Testis (tissue), 3 donors: Measurements from ENCODE around the gene BTF3L4. TPM values are rescaled to one million over a fixed set of nuclear protein-coding genes. Genes with fewer than 3 reads are reported as not detected.
"Not testable (repeated sequence)": the region's sequence is repeated elsewhere in the genome, so short reads cannot be mapped to it uniquely, and the experiment has no call there.

Experiments used
- DNase-seq: peaks from one replicate; pipeline ENCODE4 v3.0.0-alpha.2; 2019
- H3K27ac ChIP-seq, 2 donors: fragments of 200-600 bp; sonication (generic); one replicate each; pipeline ENCODE4 v1.5.1; 2019
- H3K27me3 ChIP-seq: fragments of 200-600 bp; sonication (generic); one replicate; pipeline ENCODE4 v1.5.1; 2019
- H3K36me3 ChIP-seq: fragments of 200-600 bp; sonication (generic); one replicate; pipeline ENCODE4 v1.5.1; 2017; ENCODE audit warnings: low read depth; ENCODE audit errors: missing control alignments
- H3K4me1 ChIP-seq: fragments of 200-600 bp; sonication (generic); one replicate; pipeline ENCODE4 v1.5.1; 2019
- H3K4me3 ChIP-seq, 2 donors: fragments of 200-600 bp; sonication (generic); one replicate each; pipeline ENCODE4 v1.5.1; 2017 to 2019
- H3K9me3 ChIP-seq: fragments of 200-600 bp; sonication (generic); one replicate; pipeline ENCODE4 v1.5.1; 2017
- POLR2A ChIP-seq: fragments of 450-650 bp; IDR thresholded peaks from one replicate; pipeline ENCODE4 v1.6.1; 2017; ENCODE audit warnings: antibody characterized with exemption, mild to moderate bottlenecking, moderate library complexity
- WGBS, 2 donors: methylation state at CpG; one replicate each; pipeline ENCODE4 v1.1.5; 2018; 5-methylcytosine and 5-hydroxymethylcytosine counted together
- intact Hi-C: fragments of 100-400 bp; cut with DNase I; formaldehyde crosslinking; loops from one replicate; pipeline ENCODE4 v1.15.1; 2023; ENCODE audit warnings: low total_unique reads
- polyA plus RNA-seq: library from polyadenylated mRNA; stranded (reverse); fragments of 350-450 nt; fragmentation: Illumina TruSeq; extraction: RNeasy Lipid Tissue Mini Kit (QIAGEN cat#74804); gene quantifications from one replicate; pipeline ENCODE4 v1.2.3, GENCODE V29; 2014; ENCODE audit warnings: low read depth, low replicate concordance; ENCODE audit not compliant: insufficient read depth
- total RNA-seq, 2 donors: library from RNA; depleted of rRNA; stranded (reverse); fragments of >200 nt; gene quantifications; one replicate each; pipeline ENCODE4 v1.2.3, GENCODE V29; 2016
- TF ChIP-seq, protein P1 (sequence below), 3 experiments: fragments of 450-650 bp in 2 of 3; fragments of 200-600 bp in 1 of 3; sonication (generic) in 1 of 3; IDR thresholded peaks; one replicate each; pipeline ENCODE4 v1.5.1; 2016 to 2019; ENCODE audit warnings: antibody characterized with exemption in 3 of 3, mild to moderate bottlenecking in 2 of 3, moderate library complexity in 1 of 3

BTF3L4 gene
- total and polyA plus RNA-seq, 3 donors from 2014 or later, result 44.5 to 79.7 (median 49.5) TPM

DNA sequence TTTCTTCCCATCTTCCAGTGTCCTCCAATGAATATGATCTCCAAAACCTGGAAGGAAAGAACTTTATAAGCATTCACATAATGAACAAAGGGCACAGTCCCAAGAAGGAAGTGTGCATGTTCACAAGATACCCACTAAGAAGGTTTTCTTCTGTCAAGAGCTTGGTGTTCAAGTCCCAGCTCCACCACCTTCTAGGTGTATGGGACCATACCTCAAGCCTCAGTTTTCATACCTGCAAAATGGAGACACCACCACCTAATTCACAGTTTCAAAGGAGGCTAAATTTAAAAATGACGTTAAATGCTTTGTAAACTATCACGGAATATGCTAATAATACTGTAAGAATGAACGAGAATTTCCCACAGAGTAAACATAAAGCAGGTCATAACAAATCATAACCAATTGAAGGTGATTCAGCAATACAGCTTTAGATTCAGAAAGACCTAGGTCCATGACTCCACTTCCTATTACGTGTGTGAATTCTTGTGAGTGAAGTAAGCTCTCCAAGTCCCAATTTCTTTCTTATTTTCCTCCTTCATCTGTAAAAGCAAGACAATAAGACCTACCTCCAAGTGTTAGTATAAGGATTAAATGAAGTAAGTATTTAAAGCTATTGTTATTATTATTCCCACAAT is 14.4 kb upstream of the BTF3L4 start:
- no peaks in the 10 kb centered on the region for H3K27me3 ChIP-seq
- no peak for TF ChIP-seq POLR2A
- TF ChIP-seq, protein P1, sequence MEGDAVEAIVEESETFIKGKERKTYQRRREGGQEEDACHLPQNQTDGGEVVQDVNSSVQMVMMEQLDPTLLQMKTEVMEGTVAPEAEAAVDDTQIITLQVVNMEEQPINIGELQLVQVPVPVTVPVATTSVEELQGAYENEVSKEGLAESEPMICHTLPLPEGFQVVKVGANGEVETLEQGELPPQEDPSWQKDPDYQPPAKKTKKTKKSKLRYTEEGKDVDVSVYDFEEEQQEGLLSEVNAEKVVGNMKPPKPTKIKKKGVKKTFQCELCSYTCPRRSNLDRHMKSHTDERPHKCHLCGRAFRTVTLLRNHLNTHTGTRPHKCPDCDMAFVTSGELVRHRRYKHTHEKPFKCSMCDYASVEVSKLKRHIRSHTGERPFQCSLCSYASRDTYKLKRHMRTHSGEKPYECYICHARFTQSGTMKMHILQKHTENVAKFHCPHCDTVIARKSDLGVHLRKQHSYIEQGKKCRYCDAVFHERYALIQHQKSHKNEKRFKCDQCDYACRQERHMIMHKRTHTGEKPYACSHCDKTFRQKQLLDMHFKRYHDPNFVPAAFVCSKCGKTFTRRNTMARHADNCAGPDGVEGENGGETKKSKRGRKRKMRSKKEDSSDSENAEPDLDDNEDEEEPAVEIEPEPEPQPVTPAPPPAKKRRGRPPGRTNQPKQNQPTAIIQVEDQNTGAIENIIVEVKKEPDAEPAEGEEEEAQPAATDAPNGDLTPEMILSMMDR (IDR thresholded peaks at IDR 0.05), result no peak
- 91 to 94% methylated on average over 4 of the region's 4 CpGs for WGBS, 2 donors

DNA sequence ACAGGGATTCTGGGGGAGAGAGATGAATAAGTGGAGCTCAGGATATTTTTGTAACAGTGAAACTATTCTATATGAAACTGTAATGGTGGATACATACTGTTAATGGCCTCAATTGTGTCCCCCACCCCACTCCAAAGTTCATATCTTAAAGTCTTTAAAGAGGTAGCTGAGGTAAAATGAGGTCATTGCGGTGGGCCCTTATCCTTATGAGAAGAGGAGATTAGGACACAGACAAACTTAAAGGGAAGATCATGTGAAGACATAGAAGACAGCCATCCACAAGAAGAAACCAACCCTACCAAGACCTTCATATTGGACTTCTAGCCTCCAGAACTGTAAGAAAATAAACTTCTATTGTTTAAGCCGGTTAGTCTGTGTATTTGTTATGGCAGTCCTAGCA is 10.9 kb upstream of the BTF3L4 start:
- no peaks in the 10 kb centered on the region for H3K9me3 ChIP-seq
- DNase-seq, result no peak
- intact Hi-C loops, result no loop called here
- no peaks in the 10 kb centered on the region for H3K27me3 ChIP-seq
- no peak overlapping the region for H3K4me3 ChIP-seq
- WGBS, 2 donors, result 81 to 84% methylated on average over 2 of the region's 2 CpGs
- TF ChIP-seq, protein P1 (IDR thresholded peaks at IDR 0.05), result no peak
- no peak for TF ChIP-seq POLR2A
- no peak overlapping the region for H3K27ac ChIP-seq
- H3K4me1 ChIP-seq, result no peaks in the 10 kb centered on the region
- no peaks in the 10 kb centered on the region for H3K36me3 ChIP-seq

More for the DNA sequence above, 14.4 kb upstream of the BTF3L4 start:
- no peak for DNase-seq
- intact Hi-C loops, result no loop called here
- no peaks in the 10 kb centered on the region for H3K9me3 ChIP-seq
- no peaks in the 10 kb centered on the region for H3K4me1 ChIP-seq
- no peak overlapping the region for H3K27ac ChIP-seq
- H3K4me3 ChIP-seq, result no peak overlapping the region
- no peaks in the 10 kb centered on the region for H3K36me3 ChIP-seq

DNA sequence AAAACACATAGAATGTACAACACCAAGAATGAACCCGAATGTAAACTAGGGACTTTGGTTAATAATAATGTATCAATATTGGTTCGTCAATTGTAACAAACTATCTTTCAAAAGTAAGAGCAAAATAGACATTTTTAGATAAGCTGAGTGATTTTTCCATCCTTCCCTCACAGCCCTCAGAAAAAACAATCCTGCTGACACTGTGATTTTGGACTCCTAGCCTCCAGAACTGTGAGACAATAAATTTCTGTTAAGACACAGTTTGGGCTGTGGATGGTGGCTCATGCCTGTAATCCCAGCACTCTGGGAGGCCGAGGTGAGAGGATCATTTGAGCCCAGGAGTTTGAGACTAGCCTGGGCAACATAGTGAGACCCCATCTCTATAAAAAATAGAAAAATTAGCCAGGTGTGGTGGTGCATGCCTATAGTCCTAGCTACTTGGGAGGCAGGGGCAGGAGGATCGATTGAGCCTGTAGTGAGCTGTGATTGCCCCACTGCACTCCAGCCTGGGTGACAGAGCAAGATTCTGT is 10.4 kb upstream of the BTF3L4 start:
- H3K36me3 ChIP-seq, intact Hi-C loops: not testable (repeated sequence)

DNA sequence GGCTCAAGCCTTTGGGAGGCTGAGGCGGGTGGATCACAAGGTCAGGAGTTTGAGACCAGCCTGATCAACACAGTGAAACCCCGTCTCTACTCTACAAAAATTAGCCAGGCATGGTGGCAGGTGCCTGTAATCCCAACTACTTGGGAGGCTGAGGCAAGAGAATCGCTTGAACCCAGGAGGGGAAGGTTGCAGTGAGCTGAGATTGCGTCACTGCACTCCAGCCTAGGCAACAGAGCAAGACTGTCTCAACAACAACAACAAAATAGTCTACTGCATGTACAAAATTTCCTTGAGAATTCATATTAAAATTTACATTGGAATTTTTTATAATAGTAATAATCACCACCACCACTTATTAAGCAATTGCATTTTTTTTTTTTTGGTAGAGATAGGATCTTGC is 6.8 kb upstream of the BTF3L4 start:
- intact Hi-C loops, H3K27ac ChIP-seq, H3K36me3 ChIP-seq, H3K9me3 ChIP-seq, H3K4me1 ChIP-seq, H3K4me3 ChIP-seq, DNase-seq, H3K27me3 ChIP-seq: not testable (repeated sequence)
- 93 to 96% methylated on average over 4 of the region's 4 CpGs for WGBS, 2 donors

More for the DNA sequence above, 10.4 kb upstream of the BTF3L4 start:
- not testable (repeated sequence) for H3K4me1 ChIP-seq, DNase-seq, H3K27ac ChIP-seq, H3K4me3 ChIP-seq, H3K27me3 ChIP-seq, H3K9me3 ChIP-seq
- 76 to 82% methylated on average over 4 of the region's 4 CpGs for WGBS, 2 donors

DNA sequence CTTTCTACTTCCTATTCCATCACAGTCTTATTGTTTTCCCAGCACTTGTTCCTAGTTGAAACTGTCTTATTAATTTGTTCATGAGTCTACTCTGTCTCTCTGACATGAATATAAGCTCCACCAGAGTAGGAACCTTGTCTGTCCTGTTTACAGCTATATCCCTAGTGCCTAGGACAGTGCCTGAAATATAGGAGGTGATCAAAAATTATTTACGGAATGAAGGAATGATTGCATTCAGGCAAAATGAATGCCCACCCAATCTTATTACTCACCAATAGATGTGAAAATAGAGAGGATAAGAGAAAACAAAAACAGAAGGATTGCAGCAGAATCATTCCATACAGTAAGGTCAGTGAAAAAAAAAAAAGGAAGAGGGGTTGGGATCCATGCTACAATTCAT is 2.2 kb upstream of the BTF3L4 start:
- 70 to 75% methylated on average over 1 of the region's 1 CpG for WGBS, 2 donors
- intact Hi-C loops, result no loop called here
- no peaks in the 10 kb centered on the region for H3K36me3 ChIP-seq

More for the DNA sequence above, 2.2 kb upstream of the BTF3L4 start:
- peaks cover 27% of the 10 kb centered on the region for H3K4me1 ChIP-seq
- no peaks in the 10 kb centered on the region for H3K27me3 ChIP-seq
- H3K4me3 ChIP-seq, result no peak overlapping the region
- no peak overlapping the region for H3K27ac ChIP-seq
- TF ChIP-seq POLR2A, result no peak
- TF ChIP-seq, protein P1 (IDR thresholded peaks at IDR 0.05), result no peak
- H3K9me3 ChIP-seq, result no peaks in the 10 kb centered on the region
- DNase-seq, result no peak
